Lower leg skin (tissue), 4 donors: Measurements from ENCODE around the gene HINT1. TPM values are rescaled to one million over a fixed set of nuclear protein-coding genes. Genes with fewer than 3 reads are reported as not detected.

Experiments
- DNase-seq, 2 donors: peaks; one replicate each; pipeline ENCODE4 v3.0.0-alpha.2; 2019; ENCODE audit warnings: low spot score in 2 of 2
- H3K4me3 ChIP-seq: fragments of 200-600 bp; sonication (generic); 2 replicates; pipeline ENCODE4 v1.5.1; 2017; ENCODE audit warnings: mild to moderate bottlenecking, low read depth; ENCODE audit not compliant: poor library complexity, severe bottlenecking
- CTCF ChIP-seq, 3 donors: fragments of 450-650 bp; IDR thresholded peaks; one replicate each; pipeline ENCODE4 v1.5.1; 2016; ENCODE audit warnings: antibody characterized with exemption in 3 of 3, mild to moderate bottlenecking in 3 of 3, moderate library complexity in 2 of 3
- POLR2A ChIP-seq, 2 donors: fragments of 450-650 bp; IDR thresholded peaks; one replicate each; pipeline ENCODE4 v1.6.1; 2016 to 2017; ENCODE audit warnings: antibody characterized with exemption in 2 of 2, mild to moderate bottlenecking in 1 of 2, moderate library complexity in 1 of 2
- WGBS, 2 donors: methylation state at CpG; one replicate each; pipeline ENCODE4 v1.1.5; 2018; 5-methylcytosine and 5-hydroxymethylcytosine counted together
- intact Hi-C: fragments of 100-400 bp; cut with DNase I; formaldehyde crosslinking; loops from one replicate; pipeline ENCODE4 v1.15.0; 2023; ENCODE audit warnings: low total_unique reads
- total RNA-seq, 4 donors: library from RNA; depleted of rRNA; stranded (reverse); fragments of >200 nt; gene quantifications; one replicate each; pipeline ENCODE4 v1.1.0, GENCODE V29; 2016

HINT1 gene
- total RNA-seq, 4 donors from 2014 or later: 154 to 211 (median 190) TPM

GRCh38 chr5:131209506-131210150 is 44.6 kb upstream of the HINT1 start:
- WGBS, 2 donors: 45 to 49% methylated on average over 6 of the region's 6 CpGs
- no peak overlapping the region for H3K4me3 ChIP-seq
- intact Hi-C loops: no loop called here
- TF ChIP-seq CTCF (IDR thresholded peaks at IDR 0.05): no peak
- DNase-seq: no peak

- TF ChIP-seq POLR2A (IDR thresholded peaks at IDR 0.05) (no peak), CTCF (IDR thresholded peaks at IDR 0.05) (no peak)
- WGBS, 2 donors: 81 to 87% methylated on average over 1 of the region's 1 CpG
- no peak for DNase-seq
- intact Hi-C loops: no loop called here
- no peak overlapping the region for H3K4me3 ChIP-seq
Observed at GRCh38 chr5:131209175-131209505, 44.1 kb upstream of the HINT1 start.

GRCh38 chr5:131206772-131207171 is 41.7 kb upstream of the HINT1 start:
- WGBS, 2 donors: 71 to 81% methylated on average over 1 of the region's 1 CpG
- no peak overlapping the region for H3K4me3 ChIP-seq
- intact Hi-C loops: no loop called here
- TF ChIP-seq CTCF (IDR thresholded peaks at IDR 0.05) (no peak), POLR2A (IDR thresholded peaks at IDR 0.05) (no peak)
- no peak for DNase-seq

GRCh38 chr5:131206061-131206460 is 41.0 kb upstream of the HINT1 start:
- 94 to 97% methylated on average over 2 of the region's 2 CpGs for WGBS, 2 donors
- H3K4me3 ChIP-seq: no peak overlapping the region
- TF ChIP-seq POLR2A (IDR thresholded peaks at IDR 0.05): no peak
- intact Hi-C loops: no loop called here
- no peak for DNase-seq

- TF ChIP-seq CTCF (IDR thresholded peaks at IDR 0.05) (no peak), POLR2A (IDR thresholded peaks at IDR 0.05) (no peak)
- H3K4me3 ChIP-seq: no peak overlapping the region
- DNase-seq: no peak
- intact Hi-C loops: no loop called here
- WGBS, 2 donors: 85 to 89% methylated on average over 2 of the region's 2 CpGs
Observed at GRCh38 chr5:131204964-131205363, 39.9 kb upstream of the HINT1 start.

GRCh38 chr5:131200560-131200959 is 35.5 kb upstream of the HINT1 start:
- TF ChIP-seq CTCF (IDR thresholded peaks at IDR 0.05) (no peak), POLR2A (IDR thresholded peaks at IDR 0.05) (no peak)
- no peak for DNase-seq
- intact Hi-C loops: no loop called here
- H3K4me3 ChIP-seq: no peak overlapping the region
- WGBS, 2 donors: 91 to 95% methylated on average over 3 of the region's 3 CpGs
